HG03196 (cell line): Measurements from ENCODE around the gene ZNF571.

ENCODE experiments used
- ATAC-seq: cut with Tn5 transposase; IDR thresholded peaks from one replicate; pipeline ENCODE4 v1.9.1; 2021; ENCODE audit not compliant: unreplicated experiment

The ZNF571 gene

GRCh38 chr19:37594304-37594981, at the start of gene ZNF571, which contains the start of gene ZNF540:
Gene ZNF571 (minus strand): TSS chr19:37594792. CDS start chr19:37586676, 8,116 bp downstream.
Gene ZNF540 (plus strand): TSS chr19:37594876. CDS start chr19:37598448, 3,572 bp downstream.
- peak; percentile 94 for ATAC-seq

GRCh38 chr19:37635076-37636056, 40.8 kb upstream of the ZNF571 start:
- ATAC-seq = no peak

- peak; percentile 19 for ATAC-seq
Observed at GRCh38 chr19:37594982-37595382, 390 bp upstream of the ZNF571 start.

- no peak for ATAC-seq
Observed at GRCh38 chr19:37593996-37594303, 642 bp downstream of the ZNF571 start.

- no peak for ATAC-seq
Observed at GRCh38 chr19:37583340-37583739, 11.3 kb downstream of the ZNF571 start.

- ATAC-seq = no peak
Observed at GRCh38 chr19:37572203-37572602, 22.4 kb downstream of the ZNF571 start.

GRCh38 chr19:37565370-37565669, 29.3 kb downstream of the ZNF571 start:
- no peak for ATAC-seq

- ATAC-seq = no peak
Observed at GRCh38 chr19:37564624-37565369, 29.8 kb downstream of the ZNF571 start.

- no peak for ATAC-seq
Observed at GRCh38 chr19:37563518-37563917, 31.1 kb downstream of the ZNF571 start.

- no peak for ATAC-seq
Observed at GRCh38 chr19:37551129-37551993, 43.2 kb downstream of the ZNF571 start.

GRCh38 chr19:37537391-37537947, 57.1 kb downstream of the ZNF571 start:
- ATAC-seq = no peak

- no peak for ATAC-seq
Observed at GRCh38 chr19:37519890-37520289, 74.7 kb downstream of the ZNF571 start.
